HuH-7 (cell line): Measurements from ENCODE around the gene SPATA45.

ENCODE experiments used
- DNase-seq: peaks from one replicate; pipeline ENCODE4 v3.0.0; 2011; ENCODE audit warnings: low spot score

SPATA45 gene

GRCh38 chr1:212780759-212781158, 66.7 kb downstream of the SPATA45 start:
- no peak for DNase-seq
